Astrocyte (in vitro differentiated cells and primary cell): ENCODE results near the gene FNDC11.

ENCODE experiments used
- EZH2 ChIP-seq: IDR thresholded peaks from 2 replicates; pipeline ENCODE4 v1.6.1; 2012; ENCODE audit warnings: mild to moderate bottlenecking, low read length, inconsistent platforms; ENCODE audit not compliant: insufficient read depth
- TF ChIP-seq, protein P1 (sequence below): IDR thresholded peaks from 2 replicates; pipeline ENCODE4 v1.5.1; 2011; ENCODE audit warnings: low read depth, mild to moderate bottlenecking, inconsistent platforms, low read length, moderate library complexity; ENCODE audit not compliant: insufficient read depth

DNA sequence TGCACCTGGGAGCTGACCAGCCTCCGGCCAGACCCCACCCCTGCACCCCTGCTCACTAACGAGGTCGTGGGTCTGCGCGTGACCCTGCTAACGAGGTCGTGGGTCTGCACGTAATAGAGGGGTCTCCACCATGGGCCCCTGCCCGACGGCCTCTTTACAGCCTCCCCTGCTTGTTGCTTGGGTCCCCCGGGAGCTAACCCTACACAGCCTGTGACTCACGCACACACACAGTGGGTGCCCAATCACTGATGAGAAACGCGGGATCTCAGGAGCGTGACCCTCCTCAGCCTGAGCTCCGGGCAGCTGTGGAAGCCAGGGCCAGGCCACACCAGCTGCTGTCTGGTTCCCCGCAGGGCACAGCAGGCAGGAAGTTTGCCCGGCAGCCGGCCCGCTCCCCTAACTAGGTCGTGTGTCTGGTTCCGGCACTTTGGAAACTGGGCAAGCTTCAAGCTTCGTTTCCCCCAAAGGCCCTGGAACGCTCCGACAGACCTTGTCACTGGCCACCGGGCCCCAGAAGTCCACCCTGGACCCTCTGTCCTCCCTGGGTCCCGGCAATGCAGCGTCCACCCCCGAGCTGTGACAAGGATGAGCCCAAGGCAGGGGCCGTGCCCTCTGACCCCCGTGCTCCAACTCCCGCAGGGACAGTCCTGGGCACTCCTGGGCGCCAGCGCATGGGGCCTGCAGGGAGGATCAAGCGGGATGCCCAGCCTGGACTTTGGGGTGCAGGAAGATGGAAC lies 17.6 kb upstream of the FNDC11 start:
- TF ChIP-seq, protein P1, sequence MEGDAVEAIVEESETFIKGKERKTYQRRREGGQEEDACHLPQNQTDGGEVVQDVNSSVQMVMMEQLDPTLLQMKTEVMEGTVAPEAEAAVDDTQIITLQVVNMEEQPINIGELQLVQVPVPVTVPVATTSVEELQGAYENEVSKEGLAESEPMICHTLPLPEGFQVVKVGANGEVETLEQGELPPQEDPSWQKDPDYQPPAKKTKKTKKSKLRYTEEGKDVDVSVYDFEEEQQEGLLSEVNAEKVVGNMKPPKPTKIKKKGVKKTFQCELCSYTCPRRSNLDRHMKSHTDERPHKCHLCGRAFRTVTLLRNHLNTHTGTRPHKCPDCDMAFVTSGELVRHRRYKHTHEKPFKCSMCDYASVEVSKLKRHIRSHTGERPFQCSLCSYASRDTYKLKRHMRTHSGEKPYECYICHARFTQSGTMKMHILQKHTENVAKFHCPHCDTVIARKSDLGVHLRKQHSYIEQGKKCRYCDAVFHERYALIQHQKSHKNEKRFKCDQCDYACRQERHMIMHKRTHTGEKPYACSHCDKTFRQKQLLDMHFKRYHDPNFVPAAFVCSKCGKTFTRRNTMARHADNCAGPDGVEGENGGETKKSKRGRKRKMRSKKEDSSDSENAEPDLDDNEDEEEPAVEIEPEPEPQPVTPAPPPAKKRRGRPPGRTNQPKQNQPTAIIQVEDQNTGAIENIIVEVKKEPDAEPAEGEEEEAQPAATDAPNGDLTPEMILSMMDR = no peak
- TF ChIP-seq EZH2 = no peak
